NCI-H2107 treated with DMSO at 0.1 percent for 48 hours (cell line): ENCODE measurements around the gene CHAF1A.

ENCODE experiments used
- DNase-seq: peaks from one replicate; lab custom pipeline; 2025; ENCODE audit not compliant: unreplicated experiment; lab: John Stamatoyannopoulos, UW

Gene CHAF1A

GRCh38 chr19:4487572-4487971 is 85.1 kb downstream of the CHAF1A start:
- DNase-seq, result no peak

GRCh38 chr19:4488496-4488895 is 86.1 kb downstream of the CHAF1A start:
- DNase-seq, result no peak

DNA sequence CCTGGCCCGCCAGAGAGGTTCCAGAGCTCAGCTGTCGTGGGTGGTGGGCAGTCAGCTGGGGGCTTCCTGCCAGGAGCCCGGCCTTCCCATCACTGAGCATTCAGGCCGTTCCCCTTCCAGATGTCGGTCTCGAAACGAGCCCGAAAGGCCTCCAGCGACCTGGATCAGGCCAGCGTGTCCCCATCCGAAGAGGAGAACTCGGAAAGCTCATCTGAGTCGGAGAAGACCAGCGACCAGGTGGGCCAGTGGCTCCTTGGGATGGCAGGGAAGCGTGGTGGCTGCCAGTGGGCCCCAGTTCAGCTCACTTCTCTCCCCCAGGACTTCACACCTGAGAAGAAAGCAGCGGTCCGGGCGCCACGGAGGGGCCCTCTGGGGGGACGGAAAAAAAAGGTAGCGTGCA is 89.0 kb downstream of the CHAF1A start:
- no peak for DNase-seq

DNA sequence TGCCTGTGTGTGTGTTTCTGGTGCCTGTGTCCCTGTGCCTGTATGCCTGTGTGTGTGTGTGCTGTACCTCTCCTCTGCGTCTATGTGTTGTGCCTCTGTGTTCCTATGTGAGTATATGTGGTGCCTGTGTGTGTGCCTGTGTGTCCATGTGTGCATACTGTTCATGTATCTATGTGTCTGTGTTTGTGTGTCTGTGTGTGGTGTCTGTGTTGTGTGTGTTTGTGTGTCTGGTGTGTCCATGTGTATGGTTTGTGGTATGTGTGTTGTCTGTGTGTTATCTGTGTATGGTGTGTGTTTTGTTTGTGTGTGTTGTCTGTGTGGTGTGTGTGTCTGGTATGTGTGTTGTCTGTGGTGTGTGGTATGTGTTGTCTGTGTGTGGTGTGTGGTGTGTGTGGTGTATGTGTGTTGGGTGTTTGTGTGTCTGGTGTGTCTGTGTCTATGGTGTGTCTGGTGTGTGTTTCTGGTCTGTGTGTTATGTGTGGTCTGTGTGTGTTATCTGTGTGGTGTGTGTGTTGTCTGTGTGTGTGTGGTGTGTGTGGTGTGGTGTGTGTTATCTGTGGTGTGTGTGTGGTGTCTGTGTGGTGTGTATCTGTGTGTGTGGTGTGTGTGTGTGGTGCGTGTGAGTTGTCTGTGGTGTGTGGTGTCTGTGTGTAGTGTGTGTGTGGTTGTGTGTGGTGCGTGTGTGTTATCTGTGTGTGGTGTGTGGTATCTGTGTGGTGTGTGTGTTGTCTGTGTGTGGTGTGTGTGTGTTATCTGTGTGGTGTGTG is 90.1 kb downstream of the CHAF1A start:
- no peak for DNase-seq
